Peyer's patch (tissue), 4 donors: ENCODE results near the gene TBC1D30. TPM values are rescaled to one million over a fixed set of nuclear protein-coding genes. Genes with fewer than 3 reads are reported as not detected.
A peak's percentile ranks its signal among the peaks of the same experiment; 100 is the strongest.

Experiments used
- DNase-seq, 3 donors: peaks; one replicate each; pipeline ENCODE4 v3.0.0-alpha.2; 2017 to 2019
- H3K27ac ChIP-seq, 4 donors: fragments of 200-600 bp; sonication (generic); one replicate each; pipeline ENCODE4 v1.5.1; 2016 to 2019
- H3K27me3 ChIP-seq, 2 donors: fragments of 200-600 bp; sonication (generic); one replicate each; pipeline ENCODE4 v1.5.1; 2019
- H3K36me3 ChIP-seq, 3 donors: fragments of 200-600 bp; sonication (generic); one replicate each; pipeline ENCODE4 v1.5.1; 2016 to 2019
- H3K4me1 ChIP-seq, 4 donors: fragments of 200-600 bp; sonication (generic); one replicate each; pipeline ENCODE4 v1.5.1; 2016 to 2019
- H3K4me3 ChIP-seq, 4 donors: fragments of 200-600 bp; sonication (generic); 1 replicate in 3 of 4; 2 replicates in 1 of 4; pipeline ENCODE4 v1.5.1; 2016 to 2019; ENCODE audit warnings: mild to moderate bottlenecking in 1 of 4
- H3K9me3 ChIP-seq, 4 donors: fragments of 200-600 bp; sonication (generic); one replicate each; pipeline ENCODE4 v1.5.1; 2016 to 2019; ENCODE audit warnings: mild to moderate bottlenecking in 1 of 4
- POLR2A ChIP-seq, 2 donors: fragments of 450-650 bp; IDR thresholded peaks; one replicate each; pipeline ENCODE4 v1.5.1; 2017; ENCODE audit warnings: antibody characterized with exemption in 2 of 2, mild to moderate bottlenecking in 2 of 2, moderate library complexity in 2 of 2
- total RNA-seq, 4 donors: library from RNA; depleted of rRNA; stranded (reverse); fragments of >200 nt; gene quantifications; one replicate each; pipeline ENCODE4 v1.1.0, GENCODE V29; 2016
- TF ChIP-seq, protein P1 (sequence below), 6 experiments: fragments of 450-650 bp in 4 of 6; fragments of 200-600 bp in 2 of 6; sonication (generic) in 1 of 6; IDR thresholded peaks; one replicate each; pipeline ENCODE4 v1.5.1; 2017 to 2019; ENCODE audit warnings: antibody characterized with exemption in 6 of 6, mild to moderate bottlenecking in 3 of 6, moderate library complexity in 1 of 6

The TBC1D30 gene
- total RNA-seq, 4 donors from 2014 or later = 7.8 to 16.8 (median 10.9) TPM

DNA sequence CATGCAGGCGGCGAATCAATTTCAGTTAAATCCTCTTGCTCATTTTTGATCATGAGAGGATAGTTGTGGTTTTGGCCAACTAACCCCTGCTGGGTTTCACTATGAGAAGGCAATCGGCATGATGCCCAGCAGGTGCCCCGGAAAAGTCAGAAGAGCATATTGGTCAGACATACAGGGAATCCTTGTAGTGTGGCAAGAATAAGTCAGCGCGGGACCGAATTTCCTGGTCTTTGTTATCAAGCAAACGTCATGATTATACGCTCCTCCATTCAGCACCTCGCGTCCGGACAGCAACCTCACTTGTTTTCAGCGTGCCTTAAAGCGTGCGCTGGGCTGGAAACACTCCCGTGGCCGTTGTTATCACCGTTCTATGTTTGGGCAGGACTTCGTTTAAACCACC lies 1.8 kb downstream of the TBC1D30 start:
- peak in 2 of 3 donors; percentile 63 to 72 for DNase-seq
- Histone ChIP-seq H3K4me1 (peaks cover 0 to 19% (median 11%) of the 10 kb centered on the region in 4 donors), H3K9me3 (no peaks in the 10 kb centered on the region), H3K27me3 (peaks cover 0 to 17% of the 10 kb centered on the region in 2 donors), H3K27ac (no peak overlapping the region), H3K36me3 (no peaks in the 10 kb centered on the region), H3K4me3 (no peak overlapping the region)
- TF ChIP-seq POLR2A (IDR thresholded peaks at IDR 0.05) = no peak
- TF ChIP-seq, protein P1, sequence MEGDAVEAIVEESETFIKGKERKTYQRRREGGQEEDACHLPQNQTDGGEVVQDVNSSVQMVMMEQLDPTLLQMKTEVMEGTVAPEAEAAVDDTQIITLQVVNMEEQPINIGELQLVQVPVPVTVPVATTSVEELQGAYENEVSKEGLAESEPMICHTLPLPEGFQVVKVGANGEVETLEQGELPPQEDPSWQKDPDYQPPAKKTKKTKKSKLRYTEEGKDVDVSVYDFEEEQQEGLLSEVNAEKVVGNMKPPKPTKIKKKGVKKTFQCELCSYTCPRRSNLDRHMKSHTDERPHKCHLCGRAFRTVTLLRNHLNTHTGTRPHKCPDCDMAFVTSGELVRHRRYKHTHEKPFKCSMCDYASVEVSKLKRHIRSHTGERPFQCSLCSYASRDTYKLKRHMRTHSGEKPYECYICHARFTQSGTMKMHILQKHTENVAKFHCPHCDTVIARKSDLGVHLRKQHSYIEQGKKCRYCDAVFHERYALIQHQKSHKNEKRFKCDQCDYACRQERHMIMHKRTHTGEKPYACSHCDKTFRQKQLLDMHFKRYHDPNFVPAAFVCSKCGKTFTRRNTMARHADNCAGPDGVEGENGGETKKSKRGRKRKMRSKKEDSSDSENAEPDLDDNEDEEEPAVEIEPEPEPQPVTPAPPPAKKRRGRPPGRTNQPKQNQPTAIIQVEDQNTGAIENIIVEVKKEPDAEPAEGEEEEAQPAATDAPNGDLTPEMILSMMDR (IDR thresholded peaks at IDR 0.05) = no peak

- no peaks in the 10 kb centered on the region for H3K36me3 ChIP-seq
- no peak for TF ChIP-seq POLR2A (IDR thresholded peaks at IDR 0.05)
- TF ChIP-seq, protein P1 (IDR thresholded peaks at IDR 0.05) = no peak
- H3K27me3 ChIP-seq = peaks cover 0 to 17% of the 10 kb centered on the region in 2 donors
- no peak overlapping the region for H3K4me3 ChIP-seq
- DNase-seq = no peak
- peaks cover 0 to 19% (median 11%) of the 10 kb centered on the region in 4 donors for H3K4me1 ChIP-seq
- no peak overlapping the region for H3K27ac ChIP-seq
- H3K9me3 ChIP-seq = no peaks in the 10 kb centered on the region
Measured at GRCh38 chr12:64828713-64829112, 4.3 kb downstream of the TBC1D30 start.

DNA sequence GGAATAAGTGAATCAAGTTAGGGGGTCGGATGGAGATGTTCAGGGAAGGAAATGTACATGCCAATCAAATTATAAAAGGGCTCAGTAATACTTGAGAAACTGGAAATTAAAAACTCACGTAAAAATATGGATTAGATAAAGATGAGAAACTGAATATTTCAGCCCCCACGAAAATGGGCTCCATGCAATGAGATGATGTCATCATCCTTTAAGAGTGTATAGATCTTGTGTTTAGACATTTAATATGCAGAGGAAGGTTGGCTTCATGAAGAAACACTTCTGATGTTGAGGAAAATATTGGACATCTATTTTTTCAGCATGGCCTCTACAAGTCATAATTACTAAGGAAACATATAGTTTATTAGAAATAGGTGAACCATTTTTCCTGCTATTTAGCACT lies 9.5 kb downstream of the TBC1D30 start:
- DNase-seq = no peak
- Histone ChIP-seq H3K27ac (no peak overlapping the region), H3K36me3 (no peaks in the 10 kb centered on the region), H3K9me3 (no peaks in the 10 kb centered on the region), H3K4me1 (no peaks in the 10 kb centered on the region), H3K4me3 (no peak overlapping the region), H3K27me3 (no peaks in the 10 kb centered on the region)
- no peak for TF ChIP-seq POLR2A (IDR thresholded peaks at IDR 0.05)
- TF ChIP-seq, protein P1 (IDR thresholded peaks at IDR 0.05) = no peak

- Histone ChIP-seq H3K27ac (no peak overlapping the region), H3K9me3 (no peaks in the 10 kb centered on the region), H3K36me3 (no peaks in the 10 kb centered on the region), H3K27me3 (no peaks in the 10 kb centered on the region), H3K4me1 (peaks cover 0 to 6% (median 0%) of the 10 kb centered on the region in 4 donors), H3K4me3 (no peak overlapping the region)
- TF ChIP-seq, protein P1 (IDR thresholded peaks at IDR 0.05) = no peak
- TF ChIP-seq POLR2A (IDR thresholded peaks at IDR 0.05) = no peak
- DNase-seq = peak in 1 of 3 donors; percentile 58
Measured at GRCh38 chr12:64835901-64836300, 11.5 kb downstream of the TBC1D30 start.

- H3K27me3 ChIP-seq = no peaks in the 10 kb centered on the region
- no peaks in the 10 kb centered on the region for H3K36me3 ChIP-seq
- DNase-seq = no peak
- H3K4me1 ChIP-seq = peaks cover 0 to 6% (median 0%) of the 10 kb centered on the region in 4 donors
- H3K4me3 ChIP-seq = no peak overlapping the region
- H3K9me3 ChIP-seq = no peaks in the 10 kb centered on the region
- no peak overlapping the region for H3K27ac ChIP-seq
- TF ChIP-seq POLR2A (IDR thresholded peaks at IDR 0.05) = no peak
- TF ChIP-seq, protein P1 (IDR thresholded peaks at IDR 0.05) = no peak
Measured at GRCh38 chr12:64836856-64837255, 12.4 kb downstream of the TBC1D30 start.

GRCh38 chr12:64837427-64837826 lies 13.0 kb downstream of the TBC1D30 start:
- no peak overlapping the region for H3K27ac ChIP-seq
- no peak overlapping the region for H3K4me3 ChIP-seq
- peaks cover 0 to 6% (median 0%) of the 10 kb centered on the region in 4 donors for H3K4me1 ChIP-seq
- TF ChIP-seq POLR2A (IDR thresholded peaks at IDR 0.05) = no peak
- TF ChIP-seq, protein P1 (IDR thresholded peaks at IDR 0.05) = no peak
- H3K9me3 ChIP-seq = no peaks in the 10 kb centered on the region
- no peaks in the 10 kb centered on the region for H3K27me3 ChIP-seq
- DNase-seq = no peak
- H3K36me3 ChIP-seq = no peaks in the 10 kb centered on the region
